OCI-LY3 (cell line): ENCODE results near the gene CYP2W1.

Source experiments
- EZH2phosphoT487 ChIP-seq: fragments of 200-600 bp; shearing (Covaris generic); IDR thresholded peaks from 2 replicates; pipeline ENCODE4 v1.6.1; 2018; ENCODE audit warnings: antibody characterized with exemption, mixed run types, low read depth
- TF ChIP-seq, protein P1 (sequence below): fragments of 200-600, 300-600 bp; sonication (generic); IDR thresholded peaks from 2 replicates; pipeline ENCODE4 v1.5.1; 2014; ENCODE audit warnings: antibody characterized with exemption, low read length, low read depth

DNA sequence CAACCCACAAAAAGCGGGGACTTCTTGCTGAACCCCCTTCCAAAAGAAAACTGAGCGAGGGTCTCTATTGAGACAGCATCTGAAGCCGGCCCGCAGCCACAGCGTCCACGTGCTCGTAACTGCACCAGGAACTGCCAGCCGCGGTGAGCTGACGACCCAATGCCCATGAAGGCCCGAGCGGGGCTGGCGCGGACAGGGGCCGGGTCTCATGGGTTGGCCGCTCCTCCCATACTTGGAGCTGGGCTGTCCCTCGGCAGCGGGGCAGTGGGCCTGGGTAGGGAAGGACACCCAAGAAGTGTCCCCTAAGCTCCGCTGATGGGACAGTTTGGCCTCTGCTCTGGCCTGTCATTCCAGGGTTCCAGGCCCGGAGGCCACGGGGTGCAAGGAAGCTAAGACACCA lies 22.3 kb downstream of the CYP2W1 start:
- TF ChIP-seq, protein P1, sequence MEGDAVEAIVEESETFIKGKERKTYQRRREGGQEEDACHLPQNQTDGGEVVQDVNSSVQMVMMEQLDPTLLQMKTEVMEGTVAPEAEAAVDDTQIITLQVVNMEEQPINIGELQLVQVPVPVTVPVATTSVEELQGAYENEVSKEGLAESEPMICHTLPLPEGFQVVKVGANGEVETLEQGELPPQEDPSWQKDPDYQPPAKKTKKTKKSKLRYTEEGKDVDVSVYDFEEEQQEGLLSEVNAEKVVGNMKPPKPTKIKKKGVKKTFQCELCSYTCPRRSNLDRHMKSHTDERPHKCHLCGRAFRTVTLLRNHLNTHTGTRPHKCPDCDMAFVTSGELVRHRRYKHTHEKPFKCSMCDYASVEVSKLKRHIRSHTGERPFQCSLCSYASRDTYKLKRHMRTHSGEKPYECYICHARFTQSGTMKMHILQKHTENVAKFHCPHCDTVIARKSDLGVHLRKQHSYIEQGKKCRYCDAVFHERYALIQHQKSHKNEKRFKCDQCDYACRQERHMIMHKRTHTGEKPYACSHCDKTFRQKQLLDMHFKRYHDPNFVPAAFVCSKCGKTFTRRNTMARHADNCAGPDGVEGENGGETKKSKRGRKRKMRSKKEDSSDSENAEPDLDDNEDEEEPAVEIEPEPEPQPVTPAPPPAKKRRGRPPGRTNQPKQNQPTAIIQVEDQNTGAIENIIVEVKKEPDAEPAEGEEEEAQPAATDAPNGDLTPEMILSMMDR, result no peak
- TF ChIP-seq EZH2phosphoT487, result no peak
